ENCODE data around the gene KIAA0825.

- TF ChIP-seq STAT1 (IDR thresholded peaks at IDR 0.05; ENCODE audit: unreplicated experiment) (no peak), CTCF (conservative IDR thresholded peaks at IDR 0.05; ENCODE audit: low read depth in 2 of 2) (no peak), NANOG (IDR thresholded peaks at IDR 0.05; ENCODE audit: borderline replicate concordance) (no peak), EZH2 (IDR thresholded peaks at IDR 0.05; ENCODE audit: low read depth, unreplicated experiment) (no peak), ZNF114 (CRISPR knock-in tag; IDR thresholded peaks at IDR 0.05) (no peak), REST (IDR thresholded peaks at IDR 0.05; ENCODE audit: unreplicated experiment) (no peak), ZNF331 (CRISPR knock-in tag; IDR thresholded peaks at IDR 0.05; ENCODE audit: low read depth) (no peak), JUNB (IDR thresholded peaks at IDR 0.05; ENCODE audit: unreplicated experiment) (no peak)
Measured at GRCh38 chr5:94395468-94395867, 222.9 kb downstream of the KIAA0825 start.

Measured in GM23338 (cell line).